Embryonic facial prominence (tissue), 1 donor: ENCODE data around the gene GCLM.
"Not testable (repeated sequence)": the region's sequence is repeated elsewhere in the genome, so short reads cannot be mapped to it uniquely, and the experiment has no call there.

Experiments used
- DNase-seq: peaks from one replicate; pipeline ENCODE4 v3.0.0-alpha.2; 2016; ENCODE audit errors: extremely low spot score

The GCLM gene

GRCh38 chr1:93909146-93910050 is at the start of gene GCLM:
GCLM (minus strand) TSS chr1:93909430; CDS start chr1:93909163, 267 bp downstream.
- DNase-seq: peak; percentile 72

- no peak for DNase-seq
Measured at GRCh38 chr1:93958726-93959100, 49.5 kb upstream of the GCLM start.

GRCh38 chr1:93958032-93958725 is 48.9 kb upstream of the GCLM start:
- DNase-seq: no peak

- no peak for DNase-seq
Measured at GRCh38 chr1:93955765-93956164, 46.5 kb upstream of the GCLM start.

- DNase-seq: not testable (repeated sequence)
Measured at GRCh38 chr1:93947002-93947686, 37.9 kb upstream of the GCLM start.

- no peak for DNase-seq
Measured at GRCh38 chr1:93938461-93939145, 29.4 kb upstream of the GCLM start.

GRCh38 chr1:93937997-93938396 is 28.8 kb upstream of the GCLM start:
- no peak for DNase-seq

- DNase-seq: no peak
Measured at GRCh38 chr1:93925206-93925605, 16.0 kb upstream of the GCLM start.

- no peak for DNase-seq
Measured at GRCh38 chr1:93919780-93920179, 10.6 kb upstream of the GCLM start.

GRCh38 chr1:93917302-93917701 is 8.1 kb upstream of the GCLM start:
- no peak for DNase-seq

GRCh38 chr1:93910880-93911279 is 1.6 kb upstream of the GCLM start:
- not testable (repeated sequence) for DNase-seq

- no peak for DNase-seq
Measured at GRCh38 chr1:93910305-93910704, 1.1 kb upstream of the GCLM start.

- DNase-seq: no peak
Measured at GRCh38 chr1:93908394-93909145, 660 bp downstream of the GCLM start.

GRCh38 chr1:93907718-93908117 is 1.5 kb downstream of the GCLM start:
- no peak for DNase-seq

GRCh38 chr1:93906480-93906879 is 2.8 kb downstream of the GCLM start:
- no peak for DNase-seq

GRCh38 chr1:93905734-93906133 is 3.5 kb downstream of the GCLM start:
- no peak for DNase-seq

GRCh38 chr1:93905051-93905450 is 4.2 kb downstream of the GCLM start:
- no peak for DNase-seq

- no peak for DNase-seq
Measured at GRCh38 chr1:93904228-93904627, 5.0 kb downstream of the GCLM start.

GRCh38 chr1:93900723-93901504 is 8.3 kb downstream of the GCLM start:
- DNase-seq: no peak

- no peak for DNase-seq
Measured at GRCh38 chr1:93899543-93900207, 9.6 kb downstream of the GCLM start.
